HEK293 (cell line): ENCODE results near the gene HMGCS1.

ENCODE experiments used
- CTCF ChIP-seq: fragments of 450-650 bp; formaldehyde crosslinking; IDR thresholded peaks from 2 replicates; pipeline ENCODE4 v1.5.1; 2016; ENCODE audit warnings: missing biosample characterization, missing genetic modification characterization
- IKZF3 ChIP-seq: fragments of 450-650 bp; IDR thresholded peaks from 2 replicates; pipeline ENCODE4 v1.5.0; 2018; ENCODE audit warnings: missing biosample characterization, mild to moderate bottlenecking, missing genetic modification characterization, moderate library complexity
- MZF1 ChIP-seq: fragments of 450-650 bp; formaldehyde crosslinking; IDR thresholded peaks from 2 replicates; pipeline ENCODE4 v1.5.1; 2017; ENCODE audit warnings: missing biosample characterization, missing genetic modification characterization, borderline replicate concordance
- REPIN1 ChIP-seq: fragments of 450-650 bp; formaldehyde crosslinking; IDR thresholded peaks from 2 replicates; pipeline ENCODE4 v1.5.1; 2017; ENCODE audit warnings: missing biosample characterization, missing genetic modification characterization, low read depth
- ZNF184 ChIP-seq: fragments of 450-650 bp; IDR thresholded peaks from 2 replicates; pipeline ENCODE4 v1.5.1; 2018; ENCODE audit warnings: missing biosample characterization, mild to moderate bottlenecking, missing genetic modification characterization
- ZNF239 ChIP-seq: fragments of 450-650 bp; formaldehyde crosslinking; IDR thresholded peaks from 2 replicates; pipeline ENCODE4 v1.5.1; 2016; ENCODE audit warnings: missing biosample characterization, missing genetic modification characterization
- ZNF341 ChIP-seq: fragments of 450-650 bp; formaldehyde crosslinking; IDR thresholded peaks from 2 replicates; pipeline ENCODE4; 2016; ENCODE audit warnings: low read depth, missing biosample characterization, missing genetic modification characterization
- TF ChIP-seq, protein P1 (sequence below): fragments of 450-650 bp; formaldehyde crosslinking; IDR thresholded peaks from 2 replicates; pipeline ENCODE4 v1.5.1; 2016; ENCODE audit warnings: missing biosample characterization, missing genetic modification characterization

DNA sequence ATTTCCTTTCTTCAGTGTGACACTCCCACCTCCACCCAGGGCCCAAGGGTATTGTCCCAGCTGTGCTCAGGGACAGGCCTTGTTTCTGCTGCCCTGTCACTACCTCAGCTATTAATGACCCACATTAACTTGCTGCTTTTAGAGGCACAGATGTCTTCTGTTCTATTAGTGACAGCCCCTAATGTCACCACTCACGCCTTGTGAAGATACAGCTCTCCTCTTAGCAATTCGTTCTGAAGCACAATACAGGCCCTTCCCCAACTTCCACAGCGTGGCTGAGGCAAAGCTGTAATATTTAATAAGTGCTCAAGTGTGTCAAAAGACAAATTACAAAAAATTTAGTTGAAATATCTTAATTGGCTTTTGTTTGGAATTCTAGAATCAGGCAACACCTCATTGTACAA lies 44.7 kb upstream of the HMGCS1 start:
- TF ChIP-seq REPIN1 (tag by site-specific recombination): no peak
- no peak for TF ChIP-seq CTCF
- no peak for TF ChIP-seq IKZF3
- no peak for TF ChIP-seq ZNF239
- TF ChIP-seq, protein P1, sequence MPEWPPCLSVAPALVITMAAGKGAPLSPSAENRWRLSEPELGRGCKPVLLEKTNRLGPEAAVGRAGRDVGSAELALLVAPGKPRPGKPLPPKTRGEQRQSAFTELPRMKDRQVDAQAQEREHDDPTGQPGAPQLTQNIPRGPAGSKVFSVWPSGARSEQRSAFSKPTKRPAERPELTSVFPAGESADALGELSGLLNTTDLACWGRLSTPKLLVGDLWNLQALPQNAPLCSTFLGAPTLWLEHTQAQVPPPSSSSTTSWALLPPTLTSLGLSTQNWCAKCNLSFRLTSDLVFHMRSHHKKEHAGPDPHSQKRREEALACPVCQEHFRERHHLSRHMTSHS (tag by site-specific recombination): no peak
- no peak for TF ChIP-seq MZF1
- no peak for TF ChIP-seq ZNF341 (tag by site-specific recombination)
- TF ChIP-seq ZNF184 (tag by site-specific recombination): no peak
